ENCODE measurements around the gene NFATC3.

GRCh38 chr16:68062910-68063393 is 22.2 kb upstream of the NFATC3 start:
- TF ChIP-seq, protein P1, sequence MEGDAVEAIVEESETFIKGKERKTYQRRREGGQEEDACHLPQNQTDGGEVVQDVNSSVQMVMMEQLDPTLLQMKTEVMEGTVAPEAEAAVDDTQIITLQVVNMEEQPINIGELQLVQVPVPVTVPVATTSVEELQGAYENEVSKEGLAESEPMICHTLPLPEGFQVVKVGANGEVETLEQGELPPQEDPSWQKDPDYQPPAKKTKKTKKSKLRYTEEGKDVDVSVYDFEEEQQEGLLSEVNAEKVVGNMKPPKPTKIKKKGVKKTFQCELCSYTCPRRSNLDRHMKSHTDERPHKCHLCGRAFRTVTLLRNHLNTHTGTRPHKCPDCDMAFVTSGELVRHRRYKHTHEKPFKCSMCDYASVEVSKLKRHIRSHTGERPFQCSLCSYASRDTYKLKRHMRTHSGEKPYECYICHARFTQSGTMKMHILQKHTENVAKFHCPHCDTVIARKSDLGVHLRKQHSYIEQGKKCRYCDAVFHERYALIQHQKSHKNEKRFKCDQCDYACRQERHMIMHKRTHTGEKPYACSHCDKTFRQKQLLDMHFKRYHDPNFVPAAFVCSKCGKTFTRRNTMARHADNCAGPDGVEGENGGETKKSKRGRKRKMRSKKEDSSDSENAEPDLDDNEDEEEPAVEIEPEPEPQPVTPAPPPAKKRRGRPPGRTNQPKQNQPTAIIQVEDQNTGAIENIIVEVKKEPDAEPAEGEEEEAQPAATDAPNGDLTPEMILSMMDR (IDR thresholded peaks at IDR 0.05), result no peak
- no peak for TF ChIP-seq POLR2A (IDR thresholded peaks at IDR 0.05)

Measured in body of pancreas (tissue), 4 donors.